Progenitor cell of endocrine pancreas (in vitro differentiated cells): ENCODE results near the gene SFPQ. TPM values are rescaled to one million over a fixed set of nuclear protein-coding genes. Genes with fewer than 3 reads are reported as not detected.
A peak's percentile ranks its signal among the peaks of the same experiment; 100 is the strongest.

Source experiments
- DNase-seq: peaks from one replicate; pipeline ENCODE4 v3.0.0; 2021; ENCODE audit warnings: low spot score; ENCODE audit not compliant: unreplicated experiment
- H3K27ac Mint-ChIP-seq: 2 replicates; pipeline ENCODE4 v1.8.0; 2021; ENCODE audit warnings: mild to moderate bottlenecking, moderate library complexity, mixed read lengths
- H3K27me3 Mint-ChIP-seq: 2 replicates; pipeline ENCODE4 v1.8.0; 2021; ENCODE audit warnings: mixed read lengths
- H3K36me3 Mint-ChIP-seq: 2 replicates; pipeline ENCODE4 v1.8.0; 2022; ENCODE audit warnings: mixed read lengths; ENCODE audit not compliant: insufficient read depth
- H3K4me1 Mint-ChIP-seq: 2 replicates; pipeline ENCODE4 v1.8.0; 2021; ENCODE audit warnings: low read depth, mixed read lengths
- H3K4me3 Mint-ChIP-seq: 2 replicates; pipeline ENCODE4 v1.8.0; 2021; ENCODE audit warnings: low read depth, mild to moderate bottlenecking, moderate library complexity, mixed read lengths
- H3K9me3 Mint-ChIP-seq: 2 replicates; pipeline ENCODE4 v1.8.0; 2021; ENCODE audit warnings: low read depth, mixed read lengths
- total RNA-seq: library from RNA; stranded (reverse); gene quantifications from 2 replicates; pipeline ENCODE4 v1.2.1, GENCODE V29; 2021
- TF ChIP-seq, protein P1 (sequence below): fragments of 200-600 bp; sonication (generic); IDR thresholded peaks from one replicate; pipeline ENCODE4 v1.5.0; 2021; ENCODE audit warnings: antibody characterized with exemption, mild to moderate bottlenecking; ENCODE audit not compliant: unreplicated experiment

The SFPQ gene
- total RNA-seq, 1 donor from 2014 or later: 653 TPM

DNA sequence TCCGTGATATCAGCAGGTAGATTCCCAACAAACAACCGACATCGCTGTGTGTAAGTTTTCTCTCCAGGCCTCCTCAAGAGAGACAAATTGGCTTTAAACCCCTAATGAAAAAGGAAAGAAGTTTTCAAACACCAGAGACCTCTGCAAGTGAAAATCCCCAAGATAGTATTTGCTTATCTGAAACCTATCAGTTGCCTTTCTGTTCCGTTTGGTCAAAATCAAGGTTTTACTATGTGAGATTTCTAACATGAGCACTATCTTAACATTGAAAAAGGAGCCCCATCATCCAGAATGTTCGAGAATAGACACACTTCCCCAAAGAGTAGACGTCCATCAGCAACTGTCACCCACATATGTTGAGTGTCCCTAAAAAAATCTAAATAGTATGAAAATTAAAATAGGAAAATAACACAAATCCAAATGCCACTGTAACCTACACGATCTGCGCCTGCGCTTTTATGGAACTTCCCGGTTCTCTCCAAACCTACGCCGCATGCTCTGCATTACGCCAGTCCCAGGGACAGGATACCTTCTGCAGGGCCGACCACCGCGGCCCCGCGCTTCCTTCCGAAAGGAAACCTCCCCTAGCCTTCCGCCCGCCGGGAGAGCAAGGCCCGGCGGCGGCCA lies 1.4 kb downstream of the SFPQ start:
- no peak for DNase-seq
- peaks cover 51% of the 10 kb centered on the region for H3K36me3 Mint-ChIP-seq
- peaks cover 51% of the 10 kb centered on the region for H3K4me1 Mint-ChIP-seq
- H3K9me3 Mint-ChIP-seq: no peaks in the 10 kb centered on the region
- H3K27me3 Mint-ChIP-seq: no peaks in the 10 kb centered on the region
- H3K4me3 Mint-ChIP-seq: peak overlapping the region; percentile 89
- TF ChIP-seq, protein P1, sequence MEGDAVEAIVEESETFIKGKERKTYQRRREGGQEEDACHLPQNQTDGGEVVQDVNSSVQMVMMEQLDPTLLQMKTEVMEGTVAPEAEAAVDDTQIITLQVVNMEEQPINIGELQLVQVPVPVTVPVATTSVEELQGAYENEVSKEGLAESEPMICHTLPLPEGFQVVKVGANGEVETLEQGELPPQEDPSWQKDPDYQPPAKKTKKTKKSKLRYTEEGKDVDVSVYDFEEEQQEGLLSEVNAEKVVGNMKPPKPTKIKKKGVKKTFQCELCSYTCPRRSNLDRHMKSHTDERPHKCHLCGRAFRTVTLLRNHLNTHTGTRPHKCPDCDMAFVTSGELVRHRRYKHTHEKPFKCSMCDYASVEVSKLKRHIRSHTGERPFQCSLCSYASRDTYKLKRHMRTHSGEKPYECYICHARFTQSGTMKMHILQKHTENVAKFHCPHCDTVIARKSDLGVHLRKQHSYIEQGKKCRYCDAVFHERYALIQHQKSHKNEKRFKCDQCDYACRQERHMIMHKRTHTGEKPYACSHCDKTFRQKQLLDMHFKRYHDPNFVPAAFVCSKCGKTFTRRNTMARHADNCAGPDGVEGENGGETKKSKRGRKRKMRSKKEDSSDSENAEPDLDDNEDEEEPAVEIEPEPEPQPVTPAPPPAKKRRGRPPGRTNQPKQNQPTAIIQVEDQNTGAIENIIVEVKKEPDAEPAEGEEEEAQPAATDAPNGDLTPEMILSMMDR: no peak
- H3K27ac Mint-ChIP-seq: peak overlapping the region; percentile 93

DNA sequence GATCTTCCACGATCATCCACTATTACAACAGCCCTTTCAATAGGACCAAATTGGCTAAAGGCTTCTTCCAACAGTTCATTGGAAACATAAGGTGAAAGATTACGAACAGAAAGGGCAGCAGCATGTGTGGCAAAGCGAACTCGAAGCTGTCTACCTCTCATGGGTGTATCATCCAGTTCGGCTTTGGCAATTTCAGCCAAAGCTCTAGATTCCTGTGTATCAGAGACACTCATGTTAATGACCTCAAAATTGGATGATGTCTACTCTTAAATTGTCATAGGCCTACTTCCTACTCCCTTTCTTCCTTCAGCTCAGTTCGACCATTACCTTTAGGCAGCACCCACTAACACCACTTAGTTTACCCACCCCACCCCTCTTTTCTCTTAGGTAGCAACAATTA lies 2.2 kb downstream of the SFPQ start:
- Mint-ChIP-seq H3K27ac (peak overlapping the region; percentile 93), H3K4me3 (peak overlapping the region; percentile 89), H3K4me1 (peaks cover 51% of the 10 kb centered on the region), H3K27me3 (no peaks in the 10 kb centered on the region), H3K36me3 (peaks cover 56% of the 10 kb centered on the region), H3K9me3 (no peaks in the 10 kb centered on the region)
- no peak for DNase-seq
- TF ChIP-seq, protein P1: no peak

DNA sequence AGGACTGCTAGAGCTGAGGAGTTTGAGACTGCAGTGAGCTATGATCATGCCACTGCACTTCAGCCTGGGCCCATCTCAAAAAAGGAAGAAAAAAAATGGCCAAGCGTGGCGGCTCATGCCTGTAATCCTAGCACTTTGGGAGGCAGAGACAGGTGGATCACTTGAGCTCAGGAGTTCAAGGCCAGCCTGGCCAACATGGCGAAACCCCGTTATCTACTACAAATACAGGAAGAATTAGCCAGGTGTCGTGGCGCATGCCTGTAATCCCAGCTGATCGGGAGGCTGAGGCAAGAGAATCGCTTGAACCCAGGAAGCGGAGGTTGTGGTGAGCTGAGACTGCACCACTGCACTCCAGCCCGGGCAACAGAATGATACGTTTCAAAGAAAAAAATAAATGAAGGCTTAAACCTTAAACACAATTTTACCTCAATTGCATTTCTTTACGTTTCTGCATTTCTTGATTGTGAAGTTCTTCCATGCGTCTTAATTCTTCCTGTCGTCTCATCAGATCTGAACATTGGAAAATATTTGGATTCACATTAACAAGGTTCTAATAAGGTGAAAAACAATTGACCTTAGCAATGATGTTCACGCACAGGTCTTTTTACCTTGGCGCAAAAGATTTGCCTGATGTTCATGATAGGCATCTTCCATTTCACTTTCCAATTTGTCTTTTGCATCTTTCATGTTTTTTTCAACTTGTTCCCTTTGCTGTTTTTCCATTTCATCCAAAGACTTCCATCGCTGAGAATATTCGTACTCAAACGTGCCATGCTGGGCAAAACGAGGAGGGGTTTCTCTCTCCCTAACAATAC lies 4.2 kb downstream of the SFPQ start:
- H3K27me3 Mint-ChIP-seq: no peaks in the 10 kb centered on the region
- H3K4me1 Mint-ChIP-seq: peaks cover 63% of the 10 kb centered on the region
- H3K27ac Mint-ChIP-seq: peak overlapping the region; percentile 93
- H3K4me3 Mint-ChIP-seq: peak overlapping the region; percentile 89
- peaks cover 72% of the 10 kb centered on the region for H3K36me3 Mint-ChIP-seq
- DNase-seq: no peak
- TF ChIP-seq, protein P1: no peak
- H3K9me3 Mint-ChIP-seq: no peaks in the 10 kb centered on the region

DNA sequence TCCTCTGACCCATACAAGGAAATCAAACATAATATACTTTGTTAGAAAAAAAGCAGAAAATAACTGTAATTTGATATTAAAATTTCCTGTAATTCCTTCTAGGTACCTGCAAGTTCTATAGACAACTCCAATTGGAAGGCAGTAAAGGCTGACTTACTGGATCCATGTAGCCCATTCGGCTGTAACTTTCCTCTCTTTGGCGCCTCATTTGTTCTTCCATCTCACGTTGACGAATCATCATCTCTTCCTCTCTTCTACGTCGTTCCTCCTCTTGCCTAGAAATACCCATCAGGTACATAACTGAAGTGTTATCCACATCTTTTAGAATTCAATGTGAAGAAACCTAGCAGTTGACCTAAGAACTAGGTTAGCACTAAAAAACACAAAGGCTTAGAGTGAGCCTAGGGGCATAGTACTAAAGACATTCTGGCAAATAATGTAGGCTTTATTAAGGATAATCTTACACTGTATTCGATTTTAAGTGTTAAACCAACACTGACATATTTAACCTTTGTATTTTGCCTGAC lies 5.1 kb downstream of the SFPQ start:
- TF ChIP-seq, protein P1: no peak
- peaks cover 67% of the 10 kb centered on the region for H3K4me1 Mint-ChIP-seq
- no peaks in the 10 kb centered on the region for H3K27me3 Mint-ChIP-seq
- peak overlapping the region; percentile 82 for H3K27ac Mint-ChIP-seq
- H3K36me3 Mint-ChIP-seq: peaks cover 77% of the 10 kb centered on the region
- DNase-seq: no peak
- peak overlapping the region; percentile 89 for H3K4me3 Mint-ChIP-seq
- no peaks in the 10 kb centered on the region for H3K9me3 Mint-ChIP-seq

DNA sequence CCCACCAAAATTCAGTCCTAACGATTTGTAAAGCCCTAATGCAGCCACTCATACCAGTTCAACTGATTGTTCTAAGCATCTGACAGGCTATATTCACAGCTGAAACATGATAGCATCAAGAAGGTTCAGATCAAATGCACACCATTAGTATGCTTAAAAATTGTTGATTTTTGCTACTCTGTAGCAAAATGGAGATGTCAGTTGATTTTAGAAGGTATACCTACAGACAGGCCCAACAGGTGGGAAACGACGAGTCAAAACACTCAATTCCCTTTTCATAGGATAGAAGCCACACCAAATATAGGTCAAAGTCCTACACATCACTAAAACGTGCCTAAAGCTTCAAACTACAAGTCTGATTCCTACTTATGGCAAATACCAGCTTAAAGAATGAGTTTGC lies 6.7 kb downstream of the SFPQ start:
- DNase-seq: no peak
- TF ChIP-seq, protein P1: no peak
- Mint-ChIP-seq H3K4me1 (peaks cover 78% of the 10 kb centered on the region), H3K4me3 (no peak overlapping the region), H3K36me3 (peaks cover 81% of the 10 kb centered on the region), H3K27me3 (no peaks in the 10 kb centered on the region), H3K27ac (no peak overlapping the region), H3K9me3 (no peaks in the 10 kb centered on the region)
